ENCODE data around the gene RNU2-63P.
"Not testable (repeated sequence)": the region's sequence is repeated elsewhere in the genome, so short reads cannot be mapped to it uniquely, and the experiment has no call there.

Gene RNU2-63P

GRCh38 chr2:88016086-88016959, at the start of gene RNU2-63P:
Gene RNU2-63P, minus strand, starts transcription at chr2:88016547.
- peak; percentile 78 for DNase-seq (ENCODE audit: low spot score)

DNA sequence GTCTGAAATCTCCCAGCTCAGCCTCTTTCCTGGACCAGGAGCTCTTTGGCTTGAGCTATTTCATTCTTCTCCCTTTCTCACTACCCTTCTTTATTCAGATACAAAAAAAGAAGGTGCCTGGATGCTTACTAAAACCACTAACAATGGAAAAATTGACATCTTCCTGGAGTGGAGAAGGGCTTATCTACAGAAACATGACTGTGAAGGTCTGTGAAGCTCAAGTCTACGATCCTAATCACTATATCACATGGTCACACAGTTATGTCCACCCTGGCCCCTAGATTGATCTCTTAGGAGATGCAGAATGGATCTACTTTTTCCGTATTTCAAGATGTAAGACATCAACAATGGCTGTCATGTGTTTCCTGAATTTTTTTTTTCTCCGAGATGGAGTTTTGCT, 44.9 kb upstream of the RNU2-63P start:
- DNase-seq (ENCODE audit: low spot score): no peak

DNA sequence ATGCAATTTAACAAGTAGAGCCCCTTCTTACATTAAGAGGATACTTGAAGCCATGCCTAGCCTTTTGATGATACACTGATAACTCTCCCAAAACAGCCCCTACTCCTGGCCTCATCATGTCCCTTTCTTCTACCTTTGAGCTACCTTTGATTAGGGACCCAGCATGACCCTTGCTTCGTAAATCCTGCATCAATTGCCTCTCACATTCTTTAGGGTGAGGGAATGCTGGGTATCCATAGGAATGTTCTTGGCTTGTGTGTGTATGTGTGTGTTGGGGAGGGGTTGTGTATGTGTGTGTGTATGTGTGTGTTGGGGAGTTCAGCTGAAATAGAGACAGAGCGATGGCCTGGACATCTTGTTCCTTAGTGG, 44.5 kb upstream of the RNU2-63P start:
- DNase-seq (ENCODE audit: low spot score): no peak

DNA sequence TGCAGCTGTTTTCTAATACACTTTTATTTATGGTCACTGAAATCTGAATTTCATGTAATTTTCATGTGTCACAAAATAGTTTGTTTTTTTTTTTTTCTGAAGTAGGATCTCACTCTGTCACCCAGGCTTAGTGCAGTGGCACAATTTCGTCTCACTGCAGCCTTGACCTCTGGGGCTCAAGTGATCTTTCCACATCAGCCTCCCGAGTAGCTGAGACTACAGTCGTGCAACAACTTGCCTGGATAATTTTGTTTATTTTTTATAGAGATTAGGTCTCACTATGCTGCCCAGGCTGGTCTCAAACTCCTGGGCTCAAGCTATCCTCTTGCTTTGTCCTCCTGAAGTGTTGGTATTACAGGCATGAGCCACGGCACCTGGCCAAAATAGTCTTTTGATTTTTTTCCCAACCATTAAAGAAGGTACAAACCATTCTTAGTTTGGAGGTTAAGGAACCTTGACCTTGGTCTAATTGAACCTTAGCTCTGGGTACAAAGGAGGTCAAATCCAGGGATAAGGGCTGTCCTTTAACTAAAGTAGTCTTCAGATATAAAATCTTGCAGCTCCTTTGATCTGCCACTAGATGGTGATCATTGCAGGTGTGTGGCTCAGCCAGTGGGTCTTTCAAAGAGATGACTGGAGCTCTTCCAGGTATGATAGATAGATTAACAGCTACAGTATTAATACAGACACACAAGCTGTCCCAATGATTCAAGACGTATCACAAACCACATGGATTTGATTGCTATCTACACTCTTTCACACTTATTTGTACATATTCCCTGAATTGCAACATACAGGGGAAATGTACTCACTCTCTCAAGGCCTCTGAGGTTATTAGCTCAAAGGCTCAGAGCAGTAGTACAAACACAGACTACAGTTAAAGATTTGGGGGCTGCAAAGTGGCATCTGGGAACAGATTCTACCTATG, 43.9 kb upstream of the RNU2-63P start:
- peak; percentile 54 for DNase-seq (ENCODE audit: low spot score)

DNA sequence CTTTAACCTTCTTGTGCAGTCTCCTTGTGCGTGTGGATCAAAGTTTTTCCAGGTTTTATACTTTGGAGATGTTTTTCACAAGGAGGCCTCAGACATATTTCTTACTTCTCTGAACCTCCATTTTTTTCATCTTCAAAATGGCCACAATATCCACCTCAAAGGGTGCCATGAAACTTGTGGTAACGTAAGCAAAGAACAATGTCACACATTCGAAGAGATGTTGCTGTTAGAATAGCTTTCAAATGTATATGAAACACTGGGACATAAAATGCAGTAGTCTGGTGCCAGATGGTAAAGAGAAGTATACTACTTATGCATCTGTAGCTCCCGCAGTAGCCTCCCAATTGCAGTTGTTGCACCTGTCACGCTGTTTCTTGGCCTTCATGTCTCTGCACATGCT, 41.8 kb upstream of the RNU2-63P start:
- DNase-seq (ENCODE audit: low spot score): no peak

DNA sequence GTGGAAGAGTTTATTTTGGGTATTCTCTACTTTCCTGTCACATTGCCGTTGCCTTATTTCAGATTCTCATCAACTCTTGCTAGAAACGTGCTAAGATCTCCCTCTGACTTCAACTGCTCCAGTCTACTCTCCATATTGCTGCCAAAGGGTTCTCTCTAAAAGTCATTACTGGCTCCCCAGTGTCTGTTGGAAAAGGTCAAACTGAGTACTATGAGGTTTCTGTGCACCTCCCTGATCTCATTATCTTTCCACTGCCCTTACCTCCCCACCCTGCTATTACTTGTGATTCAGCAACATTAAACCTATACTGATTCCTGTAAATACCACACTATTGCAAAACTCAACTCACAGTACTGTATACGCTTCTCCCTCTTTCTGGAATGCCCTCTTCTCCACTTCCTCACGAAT, 41.1 kb upstream of the RNU2-63P start:
- DNase-seq (ENCODE audit: low spot score): no peak

DNA sequence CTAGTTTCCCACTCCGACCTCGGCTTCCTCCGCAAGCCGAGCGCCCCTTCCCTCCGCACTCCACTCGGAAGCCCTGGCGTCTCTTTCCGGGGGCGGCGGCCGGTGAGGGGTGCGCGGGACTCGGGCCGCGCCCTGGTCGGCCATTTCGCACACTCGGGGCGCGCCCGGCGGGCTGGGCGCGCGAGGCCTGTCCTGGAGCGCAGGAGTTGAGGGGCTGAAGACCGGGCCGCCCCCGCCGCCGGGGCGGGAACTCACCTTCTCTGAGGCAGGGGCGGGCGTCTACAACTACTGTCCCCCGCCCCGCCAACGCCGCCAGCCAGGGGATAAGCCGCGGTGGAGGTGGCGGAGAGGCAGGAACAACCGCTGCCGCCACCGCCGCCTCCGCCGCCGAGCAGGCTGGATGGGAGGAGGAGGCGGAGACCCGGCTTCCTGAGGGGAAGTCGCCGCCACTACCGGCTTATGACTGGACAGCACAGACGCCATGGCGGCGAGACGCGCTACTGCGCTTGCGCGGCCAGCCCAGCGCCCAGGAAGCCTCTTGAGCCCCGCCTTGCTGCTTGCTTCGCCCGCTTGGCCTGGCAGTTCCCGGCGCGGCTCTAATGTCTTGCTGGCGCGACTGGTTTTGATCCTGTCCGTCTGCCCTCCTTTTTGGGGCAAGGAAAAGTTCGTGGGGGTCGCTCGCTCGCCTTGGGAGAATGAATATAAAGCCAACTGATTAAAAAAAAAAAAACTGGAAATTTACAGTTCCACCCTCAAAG, 39.2 kb upstream of the RNU2-63P start, which contains the start of gene KRCC1:
TSS of gene KRCC1 (minus strand) at position 413 of the 758 bp plus-strand sequence. CDS start 27,220 bp downstream, outside the sequence.
- peak; percentile 95 for DNase-seq (ENCODE audit: low spot score)

- DNase-seq (ENCODE audit: low spot score): no peak
Observed at GRCh38 chr2:88054782-88055370, 38.5 kb upstream of the RNU2-63P start.

DNA sequence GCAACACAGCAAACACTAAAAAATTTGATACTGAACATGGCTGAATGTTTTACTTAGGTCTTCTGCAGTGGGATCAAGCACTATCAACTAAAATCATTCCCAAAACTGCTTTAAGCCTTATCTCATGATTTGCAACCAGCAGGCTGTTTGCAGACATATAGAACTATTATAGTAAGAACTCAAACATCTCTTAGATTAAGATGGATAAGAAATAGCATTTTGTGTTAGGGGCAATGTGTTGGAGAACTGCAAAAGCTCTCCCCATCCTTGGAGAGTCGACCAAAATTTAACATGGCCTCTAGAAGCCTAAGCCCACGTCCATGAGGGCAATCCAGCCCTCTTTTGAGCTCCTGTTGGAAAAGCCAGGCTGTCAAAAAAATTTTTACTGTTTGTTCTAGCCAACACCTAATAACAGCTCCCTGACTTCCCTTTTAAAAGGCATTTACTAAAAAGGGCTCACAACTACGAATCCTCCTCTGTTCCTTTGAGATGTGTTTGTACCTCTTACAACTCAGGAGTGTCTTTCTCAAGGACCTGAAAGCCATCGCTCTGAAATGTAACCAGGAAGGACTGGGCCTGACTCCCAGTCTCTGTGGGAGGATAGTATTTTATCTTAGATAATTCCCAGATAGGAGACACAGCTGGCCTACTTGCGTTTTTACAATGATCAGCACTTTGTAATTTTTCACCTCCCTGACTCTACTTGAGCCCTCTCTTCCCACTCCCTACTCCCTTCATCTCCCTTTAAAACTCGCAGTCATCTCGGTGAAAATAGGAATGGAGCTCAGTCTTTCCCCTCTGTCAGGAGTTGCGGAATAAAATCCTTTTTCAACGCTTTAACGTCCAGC, 37.8 kb upstream of the RNU2-63P start:
- no peak for DNase-seq (ENCODE audit: low spot score)

DNA sequence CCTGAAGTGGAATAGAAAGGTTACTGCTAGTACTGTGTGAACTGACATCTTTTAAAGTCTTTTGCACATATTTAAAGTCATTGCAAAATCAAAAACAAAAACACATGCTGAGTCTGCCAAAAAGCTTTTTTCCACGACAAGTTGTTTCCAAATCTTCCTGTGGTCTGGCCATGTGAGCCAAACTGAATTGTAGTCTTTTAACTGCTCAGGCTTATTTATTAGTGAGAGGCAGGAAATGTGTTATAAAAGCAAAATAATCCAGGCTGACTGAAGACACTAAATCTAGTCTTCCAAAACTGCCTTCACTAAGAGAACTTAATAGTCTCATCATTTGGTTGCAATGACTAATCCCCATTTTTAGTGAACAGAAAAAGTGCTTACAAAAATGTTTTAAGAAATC, 36.9 kb upstream of the RNU2-63P start:
- no peak for DNase-seq (ENCODE audit: low spot score)

- DNase-seq (ENCODE audit: low spot score): no peak
Observed at GRCh38 chr2:88051792-88052191, 35.4 kb upstream of the RNU2-63P start.

DNA sequence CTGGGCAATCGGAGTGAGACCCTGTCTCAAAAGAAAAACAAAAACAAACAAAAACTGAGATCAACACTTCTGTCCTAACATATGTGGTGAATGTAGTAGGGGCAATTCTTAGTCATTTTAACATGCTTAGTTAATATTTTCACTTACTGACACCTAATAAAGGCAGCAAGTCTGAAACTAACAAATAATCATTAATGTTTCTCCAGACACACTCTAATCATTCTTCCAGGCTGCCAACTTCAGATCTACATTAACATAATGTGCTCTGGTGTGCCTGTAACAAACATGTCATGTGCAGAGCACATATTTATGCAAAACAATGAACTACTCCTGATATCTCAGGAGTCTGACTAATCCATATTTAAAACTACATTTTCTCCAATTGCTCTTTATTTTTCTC, 33.3 kb upstream of the RNU2-63P start:
- no peak for DNase-seq (ENCODE audit: low spot score)

GRCh38 chr2:88048541-88048940, 32.2 kb upstream of the RNU2-63P start:
- DNase-seq (ENCODE audit: low spot score): no peak

DNA sequence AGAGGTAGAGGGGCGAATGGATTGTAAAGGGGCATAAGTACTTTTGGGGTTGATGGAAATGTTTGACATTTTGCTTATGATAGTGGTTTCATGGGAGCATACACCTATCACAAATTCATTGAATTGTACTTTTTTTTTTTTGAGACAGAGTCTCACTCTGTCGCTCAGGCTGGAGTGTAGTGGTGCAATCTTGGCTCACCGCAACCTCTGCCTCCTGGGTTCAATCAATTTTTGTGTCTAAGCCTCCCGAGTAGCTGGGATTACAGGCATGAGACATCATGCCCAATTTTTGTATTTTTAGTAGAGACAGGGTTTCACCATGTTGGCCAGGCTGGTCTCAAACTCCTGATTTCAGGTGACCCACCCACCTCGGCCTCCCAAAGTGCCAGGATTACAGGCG, 29.2 kb upstream of the RNU2-63P start:
- DNase-seq (ENCODE audit: low spot score): not testable (repeated sequence)

- DNase-seq (ENCODE audit: low spot score): no peak
Observed at GRCh38 chr2:88042476-88042875, 26.1 kb upstream of the RNU2-63P start.

DNA sequence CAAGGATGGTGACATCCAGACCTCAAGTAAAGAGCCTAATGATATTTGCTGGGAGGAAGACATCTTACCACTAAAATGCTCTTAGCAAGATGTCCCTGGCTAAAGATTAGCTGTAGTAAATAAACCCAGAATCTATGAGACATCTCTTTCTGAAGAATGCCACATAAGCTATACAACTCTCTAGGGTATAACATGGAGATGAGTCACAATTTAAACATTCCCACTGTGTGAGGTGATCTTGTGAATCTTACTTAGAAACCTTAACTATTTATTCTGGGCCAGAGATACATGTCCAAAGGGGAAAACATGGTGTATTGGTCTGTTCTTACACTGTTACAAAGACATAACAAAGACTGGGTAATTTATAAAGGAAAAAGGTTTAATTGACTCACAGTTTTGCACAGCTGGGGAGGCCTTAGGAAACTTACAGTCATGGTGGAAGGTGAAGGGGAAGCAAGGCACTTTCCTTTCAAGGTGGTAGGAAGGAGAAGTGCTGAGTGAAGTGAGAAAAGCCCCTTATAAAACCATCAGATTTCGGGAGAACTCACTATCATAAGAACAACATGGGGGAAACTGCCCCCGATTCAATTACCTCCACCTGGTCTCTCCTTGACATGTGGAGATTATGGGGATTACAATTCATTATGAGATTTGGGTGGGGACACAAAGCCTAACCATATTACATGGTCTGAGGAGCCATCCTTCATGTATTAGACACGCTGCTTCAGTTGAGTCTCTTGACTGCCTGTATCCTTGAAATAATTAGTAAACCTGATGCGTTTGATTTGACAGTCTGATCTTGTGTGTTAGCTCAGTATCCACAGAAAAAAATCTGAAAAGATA, 22.1 kb upstream of the RNU2-63P start:
- DNase-seq (ENCODE audit: low spot score): no peak

DNA sequence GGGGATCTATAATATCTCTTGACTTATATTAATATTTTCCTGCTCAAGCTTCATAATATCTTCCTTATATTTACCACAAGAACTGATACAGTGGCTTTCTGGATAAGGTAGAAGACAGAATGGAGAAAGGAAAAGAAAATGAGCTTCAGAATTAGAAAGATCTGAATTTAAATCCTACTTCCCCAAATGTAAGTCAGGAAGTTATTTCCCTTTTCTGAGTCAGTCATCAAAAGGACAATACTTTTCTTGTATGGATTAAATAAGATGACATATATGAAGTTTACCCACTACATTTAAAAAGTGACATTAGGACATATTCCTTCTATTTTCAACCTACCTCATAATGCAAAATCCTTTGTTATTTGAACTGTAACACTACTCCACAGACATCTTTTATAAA, 20.3 kb upstream of the RNU2-63P start:
- DNase-seq (ENCODE audit: low spot score): no peak

- DNase-seq (ENCODE audit: low spot score): no peak
Observed at GRCh38 chr2:88036182-88036581, 19.8 kb upstream of the RNU2-63P start.

DNA sequence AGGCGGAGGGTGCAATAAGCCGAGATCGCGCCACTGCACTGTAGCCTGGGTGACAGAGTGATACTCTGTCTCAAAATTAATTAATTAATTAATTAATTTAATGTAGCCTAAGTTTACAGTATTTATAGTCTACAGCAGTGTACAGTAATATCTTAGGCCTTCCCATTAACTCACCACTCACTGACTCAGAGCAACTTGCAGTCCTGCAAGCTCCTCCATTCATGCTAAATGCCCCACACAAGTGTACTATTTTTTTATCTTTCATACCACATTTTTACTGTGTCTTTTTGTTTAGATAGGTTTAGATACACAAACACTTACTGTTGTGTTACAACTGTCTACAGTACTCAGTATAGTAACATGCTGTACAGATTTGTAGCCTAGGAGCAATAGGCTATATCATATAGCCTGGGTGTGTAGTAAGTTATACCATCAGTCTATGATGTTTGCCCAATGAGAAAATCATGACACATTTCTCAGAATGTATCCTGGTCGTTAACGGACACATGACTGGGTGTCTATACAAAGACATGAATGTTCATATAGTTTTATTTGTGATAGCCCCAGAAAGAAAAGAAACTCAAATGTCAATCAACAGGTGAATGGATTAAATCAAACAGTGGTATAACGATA, 15.8 kb upstream of the RNU2-63P start:
- DNase-seq (ENCODE audit: low spot score): no peak
